Hippocampal formation (tissue), 2 donors: ENCODE results near the gene ZNF511.
A peak's percentile ranks its signal among the peaks of the same experiment; 100 is the strongest.

Experiments
- DNase-seq, 2 donors: peaks; one replicate each; lab custom pipeline; 2025; lab: John Stamatoyannopoulos, UW

ZNF511 gene

GRCh38 chr10:133274751-133275683, 33.7 kb upstream of the ZNF511 start:
- DNase-seq = no peak

GRCh38 chr10:133275684-133276092, 33.0 kb upstream of the ZNF511 start:
- no peak for DNase-seq

GRCh38 chr10:133276100-133276434, 32.6 kb upstream of the ZNF511 start:
- DNase-seq = no peak

- DNase-seq = no peak
Measured at GRCh38 chr10:133276435-133277201, 32.1 kb upstream of the ZNF511 start, which contains the start of gene ADAM8. ADAM8 (minus strand) TSS chr10:133276868; CDS start chr10:133276817, 51 bp downstream.

- no peak for DNase-seq
Measured at GRCh38 chr10:133277277-133277992, 31.3 kb upstream of the ZNF511 start.

GRCh38 chr10:133277993-133278576, 30.6 kb upstream of the ZNF511 start:
- DNase-seq = no peak

- peak in 1 of 2 donors; percentile 9 for DNase-seq
Measured at GRCh38 chr10:133278577-133279265, 30.0 kb upstream of the ZNF511 start.

- no peak for DNase-seq
Measured at GRCh38 chr10:133279326-133280226, 29.1 kb upstream of the ZNF511 start.

- no peak for DNase-seq
Measured at GRCh38 chr10:133280391-133281059, 28.2 kb upstream of the ZNF511 start.

GRCh38 chr10:133281084-133281483, 27.6 kb upstream of the ZNF511 start:
- DNase-seq = no peak

GRCh38 chr10:133281628-133282372, 26.9 kb upstream of the ZNF511 start:
- no peak for DNase-seq

GRCh38 chr10:133282846-133283390, 25.8 kb upstream of the ZNF511 start:
- DNase-seq = no peak

- DNase-seq = no peak
Measured at GRCh38 chr10:133283931-133284330, 24.8 kb upstream of the ZNF511 start.

- no peak for DNase-seq
Measured at GRCh38 chr10:133285217-133285616, 23.5 kb upstream of the ZNF511 start.

- DNase-seq = no peak
Measured at GRCh38 chr10:133286366-133286765, 22.3 kb upstream of the ZNF511 start.

- DNase-seq = no peak
Measured at GRCh38 chr10:133287832-133288500, 20.7 kb upstream of the ZNF511 start.

GRCh38 chr10:133289761-133290160, 19.0 kb upstream of the ZNF511 start:
- DNase-seq = no peak
